Lung (tissue), 12 donors: Measurements from ENCODE around the gene ING3. TPM values are rescaled to one million over a fixed set of nuclear protein-coding genes. Genes with fewer than 3 reads are reported as not detected.

ENCODE experiments used
- ATAC-seq: fragments of 200-7000 bp; cut with Tn5 transposase; one replicate; pipeline ENCODE4 v1.9.1; 2020; ENCODE audit warnings: moderate number of reproducible peaks; ENCODE audit not compliant: insufficient read depth, low FRiP score
- DNase-seq, 3 donors: peaks; one replicate each; pipeline ENCODE4 v3.0.0-alpha.2; 2013 to 2017
- H3K27ac ChIP-seq, 2 donors: one replicate each; pipeline ENCODE4 v1.5.1; 2013; ENCODE audit warnings: mild to moderate bottlenecking in 2 of 2, moderate library complexity in 2 of 2, control low read depth in 1 of 2, inconsistent platforms in 1 of 2, low read depth in 1 of 2, low read length in 1 of 2
- H3K27me3 ChIP-seq, 3 donors: one replicate each; pipeline ENCODE4 v1.5.1; 2013; ENCODE audit warnings: low read length in 2 of 3; ENCODE audit not compliant: control insufficient read depth in 3 of 3, insufficient read depth in 3 of 3
- H3K36me3 ChIP-seq, 4 donors: one replicate each; pipeline ENCODE4 v1.5.1; 2013; ENCODE audit warnings: low read length in 4 of 4, mild to moderate bottlenecking in 1 of 4, moderate library complexity in 1 of 4; ENCODE audit not compliant: control insufficient read depth in 4 of 4, insufficient read depth in 4 of 4
- H3K4me1 ChIP-seq, 5 donors: one replicate each; pipeline ENCODE4 v1.5.1; 2013; ENCODE audit warnings: low read length in 5 of 5, mild to moderate bottlenecking in 2 of 5, moderate library complexity in 1 of 5; ENCODE audit not compliant: control insufficient read depth in 5 of 5, insufficient read depth in 5 of 5
- H3K4me3 ChIP-seq: one replicate; pipeline ENCODE4 v1.5.1; 2013; ENCODE audit warnings: mild to moderate bottlenecking, control low read depth, moderate library complexity
- H3K9ac ChIP-seq, 2 donors: one replicate each; pipeline ENCODE4 v1.5.1; 2013; ENCODE audit warnings: low read length in 2 of 2, control low read depth in 1 of 2; ENCODE audit not compliant: insufficient read depth in 1 of 2
- H3K9me3 ChIP-seq, 4 donors: one replicate each; pipeline ENCODE4 v1.5.1; 2013; ENCODE audit warnings: low read length in 3 of 4, mild to moderate bottlenecking in 1 of 4, moderate library complexity in 1 of 4; ENCODE audit not compliant: control insufficient read depth in 4 of 4, insufficient read depth in 3 of 4
- CTCF ChIP-seq: IDR thresholded peaks from 2 replicates; pipeline ENCODE4 v1.5.1; 2012; ENCODE audit warnings: mild to moderate bottlenecking; ENCODE audit errors: control extremely low read depth, extremely low read depth
- WGBS, 2 donors: extraction: QIAGEN DNeasy Blood & Tissue Kit; methylation state at CpG; one replicate each; pipeline ENCODE4 v1.1.7; 2013; 5-methylcytosine and 5-hydroxymethylcytosine counted together
- polyA plus RNA-seq, 2 donors: library from polyadenylated mRNA; stranded (reverse); fragments of 200-250 nt; gene quantifications; one replicate each; pipeline ENCODE4 v1.2.1, GENCODE V29; 2013
- total RNA-seq, 2 donors: library from RNA; depleted of rRNA in 1 of 2; stranded (reverse); fragments of >200 nt in 1 of 2; gene quantifications; one replicate each; pipeline ENCODE4 v1.2.1, GENCODE V29; 2014 to 2021
- donor health status: control.
- donor health status: control.
- donor health status: Bipolar disorder and iron deficiency.
- donor health status: healthy.
- donor health status: DM: yes; HTN: yes; CAD: no.

ING3 gene
- total and polyA plus RNA-seq, 4 donors, result 8.6 to 24.9 (median 14.2) TPM

- TF ChIP-seq CTCF, result no peak
- peak in 1 of 3 donors; percentile 60 for DNase-seq
- Histone ChIP-seq H3K27me3 (no peaks in the 10 kb centered on the region), H3K4me3 (no peak overlapping the region), H3K4me1 (peaks cover 0 to 62% (median 12%) of the 10 kb centered on the region in 5 donors), H3K36me3 (no peaks in the 10 kb centered on the region), H3K9me3 (no peaks in the 10 kb centered on the region), H3K9ac (peak overlapping the region; percentile 18 to 33), H3K27ac (no peak overlapping the region)
- no peak for ATAC-seq
- WGBS, 2 donors, result 26 to 28% methylated on average over 2 of the region's 2 CpGs
Measured at GRCh38 chr7:120991581-120991980, 41.0 kb downstream of the ING3 start.

GRCh38 chr7:120992272-120992964 lies 41.8 kb downstream of the ING3 start:
- ATAC-seq (no peak), DNase-seq (no peak)
- Histone ChIP-seq H3K9ac (no peak overlapping the region), H3K36me3 (no peaks in the 10 kb centered on the region), H3K9me3 (no peaks in the 10 kb centered on the region), H3K4me3 (no peak overlapping the region), H3K27me3 (no peaks in the 10 kb centered on the region), H3K4me1 (peaks cover 0 to 65% (median 15%) of the 10 kb centered on the region in 5 donors), H3K27ac (no peak overlapping the region)
- TF ChIP-seq CTCF, result no peak

GRCh38 chr7:120992965-120993494 lies 42.5 kb downstream of the ING3 start:
- Histone ChIP-seq H3K4me3 (no peak overlapping the region), H3K36me3 (no peaks in the 10 kb centered on the region), H3K27me3 (no peaks in the 10 kb centered on the region), H3K4me1 (peaks cover 0 to 64% (median 15%) of the 10 kb centered on the region in 5 donors), H3K9ac (no peak overlapping the region), H3K27ac (no peak overlapping the region), H3K9me3 (no peaks in the 10 kb centered on the region)
- DNase-seq (peak in 2 of 3 donors; percentile 76 to 79), ATAC-seq (no peak)
- no peak for TF ChIP-seq CTCF
